WTC11 (cell line): Measurements from ENCODE around the gene SPTBN4. TPM values are rescaled to one million over a fixed set of nuclear protein-coding genes. Genes with fewer than 3 reads are reported as not detected.
A peak's percentile ranks its signal among the peaks of the same experiment; 100 is the strongest.

ENCODE experiments used
- ATAC-seq: fragments of 200-7000 bp; cut with Tn5 transposase; 2 replicates; pipeline ENCODE4 v1.10.0; 2021; ENCODE audit warnings: mild to moderate bottlenecking, moderate library complexity
- CTCF ChIA-PET: fragments of 300-600 bp; sonication (Branson Sonifier 250); formaldehyde crosslinking; loops from one replicate; lab custom pipeline; 2021; ENCODE audit warnings: antibody characterized with exemption; lab: Charles Lee
- POLR2A ChIA-PET: fragments of 350-600 bp; sonication (Branson Sonifier 250); formaldehyde crosslinking; loops from one replicate; lab custom pipeline; 2021; ENCODE audit warnings: antibody characterized with exemption; lab: Charles Lee
- DNase-seq: peaks from one replicate; pipeline ENCODE4 v3.0.0; 2021; ENCODE audit warnings: low spot score
- H3K27ac Mint-ChIP-seq: 2 replicates; pipeline ENCODE4 v1.8.0; 2021; ENCODE audit warnings: mixed read lengths
- H3K27me3 Mint-ChIP-seq: 2 replicates; pipeline ENCODE4 v1.8.0; 2021; ENCODE audit warnings: low read depth, mild to moderate bottlenecking, moderate library complexity, mixed read lengths
- H3K36me3 Mint-ChIP-seq: 2 replicates; pipeline ENCODE4 v1.8.0; 2021; ENCODE audit warnings: mixed read lengths
- H3K4me1 Mint-ChIP-seq: 2 replicates; pipeline ENCODE4 v1.8.0; 2022; ENCODE audit warnings: mixed read lengths
- H3K4me3 Mint-ChIP-seq: 2 replicates; pipeline ENCODE4 v1.8.0; 2021; ENCODE audit warnings: mild to moderate bottlenecking, moderate library complexity, mixed read lengths
- H3K9me3 Mint-ChIP-seq: 2 replicates; pipeline ENCODE4 v1.8.0; 2021; ENCODE audit warnings: mixed read lengths
- ATF1 ChIP-seq: sonication (generic); formaldehyde crosslinking; IDR thresholded peaks from 2 replicates; pipeline ENCODE4 v1.8.1; 2023; ENCODE audit warnings: mild to moderate bottlenecking, moderate library complexity, missing genetic modification reagents
- CREM ChIP-seq: sonication (generic); formaldehyde crosslinking; IDR thresholded peaks from 2 replicates; pipeline ENCODE4 v1.8.1; 2022; ENCODE audit warnings: mild to moderate bottlenecking, missing genetic modification reagents, moderate library complexity
- EMX1 ChIP-seq: fragments of 250-450 bp; sonication (Bioruptor Pico); IDR thresholded peaks from 2 replicates; pipeline ENCODE4 v1.8.0; 2021; ENCODE audit warnings: mild to moderate bottlenecking
- ERG ChIP-seq: fragments of 250-450 bp; sonication (Bioruptor Pico); IDR thresholded peaks from 2 replicates; pipeline ENCODE4 v1.8.0; 2021; ENCODE audit warnings: mild to moderate bottlenecking
- FOXP1 ChIP-seq: sonication (generic); formaldehyde crosslinking; IDR thresholded peaks from 2 replicates; pipeline ENCODE4 v1.8.0; 2022; ENCODE audit warnings: missing genetic modification reagents, mild to moderate bottlenecking, moderate library complexity, borderline replicate concordance
- FOXP4 ChIP-seq: sonication (generic); formaldehyde crosslinking; IDR thresholded peaks from 2 replicates; pipeline ENCODE4 v1.8.0; 2022; ENCODE audit warnings: mild to moderate bottlenecking, missing genetic modification reagents
- GRHL2 ChIP-seq: fragments of 250-450 bp; sonication (Bioruptor Pico); IDR thresholded peaks from 2 replicates; pipeline ENCODE4 v1.8.0; 2022; ENCODE audit warnings: mild to moderate bottlenecking, moderate library complexity; ENCODE audit not compliant: insufficient replicate concordance, severe bottlenecking
- HMGA2 ChIP-seq: fragments of 250-450 bp; sonication (Bioruptor Pico); IDR thresholded peaks from 2 replicates; pipeline ENCODE4 v1.4.0; 2021; ENCODE audit warnings: mild to moderate bottlenecking, moderate library complexity
- JUN ChIP-seq: sonication (generic); formaldehyde crosslinking; IDR thresholded peaks from 2 replicates; pipeline ENCODE4 v1.8.0; 2023; ENCODE audit warnings: mild to moderate bottlenecking, missing genetic modification reagents
- MAX ChIP-seq: sonication (generic); formaldehyde crosslinking; IDR thresholded peaks from 2 replicates; pipeline ENCODE4 v1.8.0; 2022; ENCODE audit warnings: mild to moderate bottlenecking, missing genetic modification reagents
- NFATC4 ChIP-seq: fragments of 250-450 bp; sonication (Bioruptor Pico); IDR thresholded peaks from 2 replicates; pipeline ENCODE4 v1.9.0; 2021; ENCODE audit warnings: mild to moderate bottlenecking
- NFYB ChIP-seq: sonication (generic); formaldehyde crosslinking; conservative IDR thresholded peaks from 2 replicates; pipeline ENCODE4 v1.8.0; 2022; ENCODE audit warnings: low read depth, missing genetic modification reagents
- NR2C2 ChIP-seq: sonication (generic); formaldehyde crosslinking; IDR thresholded peaks from 2 replicates; pipeline ENCODE4 v1.8.0; 2022; ENCODE audit warnings: mild to moderate bottlenecking, missing genetic modification reagents
- PRRX2 ChIP-seq: fragments of 250-450 bp; sonication (Bioruptor Pico); IDR thresholded peaks from 2 replicates; pipeline ENCODE4 v1.8.0; 2021; ENCODE audit warnings: mild to moderate bottlenecking
- SMAD3 ChIP-seq: sonication (generic); formaldehyde crosslinking; IDR thresholded peaks from 2 replicates; pipeline ENCODE4 v1.8.0; 2022; ENCODE audit warnings: missing genetic modification reagents, mild to moderate bottlenecking, borderline replicate concordance
- TEAD1 ChIP-seq: sonication (generic); formaldehyde crosslinking; IDR thresholded peaks from 2 replicates; pipeline ENCODE4 v1.8.0; 2022; ENCODE audit warnings: mild to moderate bottlenecking, missing genetic modification reagents
- ZNF138 ChIP-seq: sonication (generic); formaldehyde crosslinking; conservative IDR thresholded peaks from 2 replicates; pipeline ENCODE4 v1.8.1; 2022; ENCODE audit warnings: mild to moderate bottlenecking, moderate library complexity, missing genetic modification reagents
- ZNF232 ChIP-seq: sonication (generic); formaldehyde crosslinking; IDR thresholded peaks from 2 replicates; pipeline ENCODE4 v1.8.0; 2022; ENCODE audit warnings: mild to moderate bottlenecking, missing genetic modification reagents
- ZNF263 ChIP-seq: sonication (generic); formaldehyde crosslinking; IDR thresholded peaks from 2 replicates; pipeline ENCODE4 v1.8.1; 2022; ENCODE audit warnings: low read depth, mild to moderate bottlenecking, moderate library complexity, missing genetic modification reagents
- ZNF416 ChIP-seq: fragments of 250-450 bp; sonication (Bioruptor Pico); IDR thresholded peaks from 2 replicates; pipeline ENCODE4 v1.9.0; 2021; ENCODE audit warnings: mild to moderate bottlenecking, inconsistent platforms
- ZNF532 ChIP-seq: fragments of 250-450 bp; sonication (Bioruptor Pico); IDR thresholded peaks from 2 replicates; pipeline ENCODE4 v1.9.0; 2021; ENCODE audit warnings: mild to moderate bottlenecking, borderline replicate concordance
- total RNA-seq: library from RNA; stranded (reverse); gene quantifications from 3 replicates; pipeline ENCODE4 v1.2.3, GENCODE V29; 2021
- TF ChIP-seq, protein P1 (sequence below): sonication (generic); formaldehyde crosslinking; conservative IDR thresholded peaks from 2 replicates; pipeline ENCODE4 v1.8.1; 2023; ENCODE audit warnings: mild to moderate bottlenecking, low read depth, missing genetic modification reagents, moderate library complexity
- TF ChIP-seq, protein P2 (sequence below): fragments of 250-450 bp; sonication (Bioruptor Pico); IDR thresholded peaks from 2 replicates; pipeline ENCODE4 v2.1.2; 2022; ENCODE audit warnings: mild to moderate bottlenecking, moderate library complexity
- TF ChIP-seq, protein P3 (sequence below): sonication (generic); formaldehyde crosslinking; IDR thresholded peaks from 2 replicates; pipeline ENCODE4 v1.8.1; 2023; ENCODE audit warnings: mild to moderate bottlenecking, missing genetic modification reagents, moderate library complexity

Gene SPTBN4
- total RNA-seq, 1 experiment from 2014 or later, result 2.8 TPM

DNA sequence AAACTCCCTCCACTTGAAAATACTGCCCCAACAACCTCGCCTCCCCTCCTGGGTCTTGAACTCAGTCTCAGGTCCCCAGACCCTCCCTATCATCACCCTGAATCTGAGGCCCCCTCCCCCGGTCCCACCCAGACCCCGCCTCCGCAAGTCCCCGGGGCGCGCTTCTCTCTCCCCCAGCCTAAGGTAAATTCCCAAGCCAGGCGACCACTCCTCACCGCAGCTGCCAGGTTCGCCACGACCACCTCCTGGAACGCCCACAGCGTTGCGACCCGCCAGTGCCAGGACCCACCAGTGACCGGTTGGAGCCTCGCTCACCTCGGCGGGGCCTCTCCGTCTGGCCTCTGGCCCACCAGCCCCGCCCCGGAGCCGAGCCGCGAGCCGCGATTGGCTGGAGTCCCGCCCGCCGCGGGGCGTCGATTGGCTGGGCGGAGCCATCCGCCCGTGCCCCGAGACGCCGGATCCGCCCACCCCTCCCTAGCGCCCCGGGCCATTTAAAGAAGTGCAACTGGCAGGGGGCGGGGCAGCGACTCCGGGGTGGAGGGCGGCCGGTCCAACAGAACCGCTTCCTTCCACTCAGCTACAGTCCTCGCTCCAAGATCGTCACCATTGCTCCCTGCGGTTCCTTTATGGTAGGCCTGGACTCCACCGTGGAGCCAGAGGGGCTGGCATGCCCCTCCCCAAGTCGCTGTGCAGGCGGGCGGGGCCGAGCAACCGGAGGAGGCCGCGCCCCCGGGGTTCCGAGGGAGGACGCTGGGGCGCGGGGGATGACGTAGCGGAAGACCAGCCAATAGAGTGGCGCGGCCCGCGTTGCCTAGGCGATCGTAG is 22.6 kb upstream of the SPTBN4 start, which contains the start of gene SERTAD3:
TSS of gene SERTAD3 (minus strand) at position 336 of the 825 bp plus-strand sequence. CDS start 2,255 bp downstream, outside the sequence.
- peak within 1 kb of the TSS; percentile 94 for H3K4me3 Mint-ChIP-seq
- no peaks in the 10 kb centered on the region for H3K9me3 Mint-ChIP-seq
- ChIA-PET CTCF (interaction anchor here (0.5 to 2.5 kb wide), 12 partner anchors 11 to 442 kb away, joined by 3 to 46 read pairs (median 6); partner anchors contain the start of genes BLVRB and PRX), POLR2A (interaction anchor here (0.5 to 3.9 kb wide), 9 partner anchors 18 to 96 kb away, joined by 3 to 32 read pairs (median 6); partner anchors contain the start of genes C19orf47, PLD3 and SERTAD1)
- peaks cover 19% of the 10 kb centered on the region for H3K36me3 Mint-ChIP-seq
- H3K4me1 Mint-ChIP-seq, result peaks cover 29% of the 10 kb centered on the region
- DNase-seq (peak; percentile 97), ATAC-seq (peak; percentile 68)
- no peaks in the 10 kb centered on the region for H3K27me3 Mint-ChIP-seq
- H3K27ac Mint-ChIP-seq, result peak within 1 kb of the TSS; percentile 99
- no peak for TF ChIP-seq SMAD3 (CRISPR knock-in tag)
- 0 out of 2 replicates have a peak, but pooled peaks have one; percentile 45 for TF ChIP-seq FOXP1 (CRISPR knock-in tag)
- no peak for TF ChIP-seq ZNF416 (CRISPR knock-in tag)
- TF ChIP-seq, protein P1, sequence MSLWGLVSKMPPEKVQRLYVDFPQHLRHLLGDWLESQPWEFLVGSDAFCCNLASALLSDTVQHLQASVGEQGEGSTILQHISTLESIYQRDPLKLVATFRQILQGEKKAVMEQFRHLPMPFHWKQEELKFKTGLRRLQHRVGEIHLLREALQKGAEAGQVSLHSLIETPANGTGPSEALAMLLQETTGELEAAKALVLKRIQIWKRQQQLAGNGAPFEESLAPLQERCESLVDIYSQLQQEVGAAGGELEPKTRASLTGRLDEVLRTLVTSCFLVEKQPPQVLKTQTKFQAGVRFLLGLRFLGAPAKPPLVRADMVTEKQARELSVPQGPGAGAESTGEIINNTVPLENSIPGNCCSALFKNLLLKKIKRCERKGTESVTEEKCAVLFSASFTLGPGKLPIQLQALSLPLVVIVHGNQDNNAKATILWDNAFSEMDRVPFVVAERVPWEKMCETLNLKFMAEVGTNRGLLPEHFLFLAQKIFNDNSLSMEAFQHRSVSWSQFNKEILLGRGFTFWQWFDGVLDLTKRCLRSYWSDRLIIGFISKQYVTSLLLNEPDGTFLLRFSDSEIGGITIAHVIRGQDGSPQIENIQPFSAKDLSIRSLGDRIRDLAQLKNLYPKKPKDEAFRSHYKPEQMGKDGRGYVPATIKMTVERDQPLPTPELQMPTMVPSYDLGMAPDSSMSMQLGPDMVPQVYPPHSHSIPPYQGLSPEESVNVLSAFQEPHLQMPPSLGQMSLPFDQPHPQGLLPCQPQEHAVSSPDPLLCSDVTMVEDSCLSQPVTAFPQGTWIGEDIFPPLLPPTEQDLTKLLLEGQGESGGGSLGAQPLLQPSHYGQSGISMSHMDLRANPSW (CRISPR knock-in tag), result no peak
- TF ChIP-seq ZNF232 (CRISPR knock-in tag), result no peak
- TF ChIP-seq, protein P2, sequence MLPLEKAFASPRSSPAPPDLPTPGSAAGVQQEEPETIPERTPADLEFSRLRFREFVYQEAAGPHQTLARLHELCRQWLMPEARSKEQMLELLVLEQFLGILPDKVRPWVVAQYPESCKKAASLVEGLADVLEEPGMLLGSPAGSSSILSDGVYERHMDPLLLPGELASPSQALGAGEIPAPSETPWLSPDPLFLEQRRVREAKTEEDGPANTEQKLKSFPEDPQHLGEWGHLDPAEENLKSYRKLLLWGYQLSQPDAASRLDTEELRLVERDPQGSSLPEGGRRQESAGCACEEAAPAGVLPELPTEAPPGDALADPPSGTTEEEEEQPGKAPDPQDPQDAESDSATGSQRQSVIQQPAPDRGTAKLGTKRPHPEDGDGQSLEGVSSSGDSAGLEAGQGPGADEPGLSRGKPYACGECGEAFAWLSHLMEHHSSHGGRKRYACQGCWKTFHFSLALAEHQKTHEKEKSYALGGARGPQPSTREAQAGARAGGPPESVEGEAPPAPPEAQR (CRISPR knock-in tag), result no peak
- TF ChIP-seq NR2C2 (CRISPR knock-in tag), result no peak
- no peak; the same call in 1 of the 2 replicates for TF ChIP-seq MAX (CRISPR knock-in tag)
- TF ChIP-seq ZNF138, result no peak
- peak; percentile 24; the same call in 1 of the 2 replicates for TF ChIP-seq FOXP4 (CRISPR knock-in tag)
- no peak for TF ChIP-seq ZNF532 (CRISPR knock-in tag)
- TF ChIP-seq PRRX2, result no peak
- TF ChIP-seq HMGA2 (CRISPR knock-in tag), result no peak
- TF ChIP-seq TEAD1 (CRISPR knock-in tag), result no peak; the same call in 1 of the 2 replicates
- no peak for TF ChIP-seq EMX1 (CRISPR knock-in tag)
- no peak for TF ChIP-seq ERG (CRISPR knock-in tag)
- no peak for TF ChIP-seq GRHL2 (CRISPR knock-in tag)
- peak; percentile 75 for TF ChIP-seq NFYB (CRISPR knock-in tag)
- TF ChIP-seq CREM (CRISPR knock-in tag), result 0 out of 2 replicates have a peak, but pooled peaks have one; percentile 53
- TF ChIP-seq, protein P3, sequence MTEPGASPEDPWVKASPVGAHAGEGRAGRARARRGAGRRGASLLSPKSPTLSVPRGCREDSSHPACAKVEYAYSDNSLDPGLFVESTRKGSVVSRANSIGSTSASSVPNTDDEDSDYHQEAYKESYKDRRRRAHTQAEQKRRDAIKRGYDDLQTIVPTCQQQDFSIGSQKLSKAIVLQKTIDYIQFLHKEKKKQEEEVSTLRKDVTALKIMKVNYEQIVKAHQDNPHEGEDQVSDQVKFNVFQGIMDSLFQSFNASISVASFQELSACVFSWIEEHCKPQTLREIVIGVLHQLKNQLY (CRISPR knock-in tag), result no peak
- no peak for TF ChIP-seq ATF1
- no peak for TF ChIP-seq ZNF263 (CRISPR knock-in tag)
- TF ChIP-seq NFATC4 (CRISPR knock-in tag), result no peak
- TF ChIP-seq JUN (CRISPR knock-in tag), result no peak
